SK-N-SH treated with all-trans-retinoic acid at 6 μM for 48 hours (cell line): Measurements from ENCODE around the gene IRF1.

ENCODE experiments used
- ATAC-seq: fragments of 200-7000 bp; cut with Tn5 transposase; 3 replicates; pipeline ENCODE4 v1.9.1; 2020; ENCODE audit warnings: mild to moderate bottlenecking, moderate library complexity
- ARNTL ChIP-seq: fragments of 450-650 bp; formaldehyde crosslinking; IDR thresholded peaks from 2 replicates; pipeline ENCODE4 v1.5.0; 2020; ENCODE audit warnings: low read depth, mild to moderate bottlenecking, moderate library complexity, borderline replicate concordance
- BACH2 ChIP-seq: fragments of 250-450 bp; sonication (Bioruptor Pico); IDR thresholded peaks from 2 replicates; pipeline ENCODE4 v1.9.0; 2021; ENCODE audit warnings: mild to moderate bottlenecking, borderline replicate concordance
- CREB5 ChIP-seq: fragments of 250-450 bp; sonication (Bioruptor Pico); IDR thresholded peaks from 2 replicates; pipeline ENCODE4 v1.5.1; 2020; ENCODE audit warnings: low read depth, mild to moderate bottlenecking, moderate library complexity
- CSDC2 ChIP-seq: fragments of 250-450 bp; sonication (Bioruptor Pico); IDR thresholded peaks from 2 replicates; pipeline ENCODE4 v1.5.0; 2020; ENCODE audit warnings: mild to moderate bottlenecking, moderate library complexity
- CSRNP3 ChIP-seq: fragments of 250-450 bp; sonication (Bioruptor Pico); IDR thresholded peaks from 2 replicates; pipeline ENCODE4 v1.5.1; 2021; ENCODE audit warnings: mild to moderate bottlenecking, moderate library complexity
- ESRRG ChIP-seq: fragments of 250-450 bp; sonication (Bioruptor Pico); IDR thresholded peaks from 2 replicates; pipeline ENCODE4 v1.6.1; 2021; ENCODE audit warnings: mild to moderate bottlenecking
- GLIS3 ChIP-seq: fragments of 250-450 bp; sonication (Bioruptor Pico); IDR thresholded peaks from 2 replicates; pipeline ENCODE4 v1.5.0; 2020; ENCODE audit warnings: mild to moderate bottlenecking, moderate library complexity
- ISL1 ChIP-seq: fragments of 250-450 bp; sonication (Bioruptor Pico); IDR thresholded peaks from 2 replicates; pipeline ENCODE4 v2.1.2; 2022; ENCODE audit warnings: mild to moderate bottlenecking, moderate library complexity
- OSR1 ChIP-seq: fragments of 250-450 bp; sonication (Bioruptor Pico); IDR thresholded peaks from 2 replicates; pipeline ENCODE4 v1.8.0; 2022; ENCODE audit warnings: moderate library complexity, mild to moderate bottlenecking, inconsistent platforms
- PATZ1 ChIP-seq: fragments of 250-450 bp; sonication (Bioruptor Pico); IDR thresholded peaks from 2 replicates; pipeline ENCODE4 v1.8.0; 2020; ENCODE audit warnings: mild to moderate bottlenecking, moderate library complexity, borderline replicate concordance
- POU6F1 ChIP-seq: fragments of 250-450 bp; sonication (Bioruptor Pico); IDR thresholded peaks from 2 replicates; pipeline ENCODE4 v1.8.0; 2021; ENCODE audit warnings: low read depth, mild to moderate bottlenecking, moderate library complexity, borderline replicate concordance
- PPARA ChIP-seq: fragments of 250-450 bp; sonication (Bioruptor Pico); IDR thresholded peaks from 2 replicates; pipeline ENCODE4 v1.5.0; 2020; ENCODE audit warnings: mild to moderate bottlenecking, borderline replicate concordance
- RARB ChIP-seq: fragments of 250-450 bp; sonication (Bioruptor Pico); IDR thresholded peaks from 2 replicates; pipeline ENCODE4 v1.8.0; 2021; ENCODE audit warnings: mild to moderate bottlenecking, moderate library complexity
- SNAI2 ChIP-seq: fragments of 250-450 bp; sonication (Bioruptor Pico); IDR thresholded peaks from 2 replicates; pipeline ENCODE4 v1.5.0; 2020; ENCODE audit warnings: mild to moderate bottlenecking, moderate library complexity
- TCF4 ChIP-seq: fragments of 250-450 bp; sonication (Bioruptor Pico); IDR thresholded peaks from 2 replicates; pipeline ENCODE4 v1.8.0; 2021; ENCODE audit warnings: mild to moderate bottlenecking, moderate library complexity, borderline replicate concordance
- TOX ChIP-seq: fragments of 250-450 bp; sonication (Bioruptor Pico); IDR thresholded peaks from 2 replicates; pipeline ENCODE4 v1.8.0; 2021; ENCODE audit warnings: mild to moderate bottlenecking, moderate library complexity, borderline replicate concordance
- TSHZ2 ChIP-seq: fragments of 250-450 bp; sonication (Bioruptor Pico); IDR thresholded peaks from 2 replicates; pipeline ENCODE4 v1.5.0; 2020; ENCODE audit warnings: mild to moderate bottlenecking, moderate library complexity
- ZFP3 ChIP-seq: fragments of 250-450 bp; sonication (Bioruptor Pico); IDR thresholded peaks from 2 replicates; pipeline ENCODE4 v1.5.0; 2020; ENCODE audit warnings: mild to moderate bottlenecking, moderate library complexity
- ZFP30 ChIP-seq: fragments of 450-650 bp; formaldehyde crosslinking; IDR thresholded peaks from 2 replicates; pipeline ENCODE4 v1.5.0; 2022; ENCODE audit warnings: mild to moderate bottlenecking, moderate library complexity
- ZNF565 ChIP-seq: fragments of 450-650 bp; formaldehyde crosslinking; conservative IDR thresholded peaks from 2 replicates; pipeline ENCODE4 v1.5.0; 2020; ENCODE audit warnings: low read depth, mild to moderate bottlenecking, moderate library complexity
- ZNF70 ChIP-seq: fragments of 450-650 bp; formaldehyde crosslinking; IDR thresholded peaks from 2 replicates; pipeline ENCODE4 v1.5.0; 2020; ENCODE audit warnings: mild to moderate bottlenecking, moderate library complexity
- ZNF8 ChIP-seq: fragments of 450-650 bp; formaldehyde crosslinking; IDR thresholded peaks from 2 replicates; pipeline ENCODE4 v1.5.0; 2020; ENCODE audit warnings: mild to moderate bottlenecking, moderate library complexity

The IRF1 gene

GRCh38 chr5:132473668-132474067 lies 16.9 kb downstream of the IRF1 start:
- TF ChIP-seq ZFP30 (CRISPR knock-in tag) = no peak
- no peak for TF ChIP-seq SNAI2 (CRISPR knock-in tag)
- TF ChIP-seq OSR1 (CRISPR knock-in tag) = no peak
- TF ChIP-seq POU6F1 (CRISPR knock-in tag) = no peak
- TF ChIP-seq TOX = no peak
- no peak for TF ChIP-seq GLIS3 (CRISPR knock-in tag)
- ATAC-seq = no peak

- no peak for ATAC-seq
- TF ChIP-seq BACH2 (CRISPR knock-in tag) = no peak
- TF ChIP-seq TSHZ2 (CRISPR knock-in tag) = no peak
- TF ChIP-seq ZNF70 (CRISPR knock-in tag) = no peak
- TF ChIP-seq TOX = no peak
- no peak for TF ChIP-seq TCF4 (CRISPR knock-in tag)
These were observed 17.5 kb downstream of the IRF1 start for GRCh38 chr5:132473019-132473531.

GRCh38 chr5:132472431-132472830 lies 18.1 kb downstream of the IRF1 start:
- ATAC-seq = no peak
- TF ChIP-seq ZFP30 (CRISPR knock-in tag) (no peak), ISL1 (CRISPR knock-in tag) (no peak), PPARA (CRISPR knock-in tag) (no peak), ESRRG (CRISPR knock-in tag) (no peak), CSDC2 (CRISPR knock-in tag) (no peak), ZNF565 (CRISPR knock-in tag) (no peak), BACH2 (CRISPR knock-in tag) (no peak), ARNTL (CRISPR knock-in tag) (no peak), ZFP3 (CRISPR knock-in tag) (no peak), RARB (CRISPR knock-in tag) (no peak), POU6F1 (CRISPR knock-in tag) (no peak), OSR1 (CRISPR knock-in tag) (no peak), CSRNP3 (CRISPR knock-in tag) (no peak), ZNF70 (CRISPR knock-in tag) (no peak), CREB5 (CRISPR knock-in tag) (no peak), PATZ1 (CRISPR knock-in tag) (no peak), ZNF8 (no peak)
